ENCODE results near the gene KIRREL2. TPM values are rescaled to one million over a fixed set of nuclear protein-coding genes. Genes with fewer than 3 reads are reported as not detected.
A peak's percentile ranks its signal among the peaks of the same experiment; 100 is the strongest.

The KIRREL2 gene
- total RNA-seq, 2 donors from 2014 or later, result 0.13 TPM; not detected in 1

GRCh38 chr19:35895911-35896642, 39.4 kb downstream of the KIRREL2 start:
- H3K9me3 ChIP-seq, result no peaks in the 10 kb centered on the region
- no peaks in the 10 kb centered on the region for H3K36me3 ChIP-seq
- TF ChIP-seq CTCF (IDR thresholded peaks at IDR 0.05), result no peak
- H3K4me1 ChIP-seq, result peaks cover 3% of the 10 kb centered on the region
- H3K27me3 ChIP-seq, result no peaks in the 10 kb centered on the region
- no peak for DNase-seq
- intact Hi-C loops (cut with DNase I), result loop anchor here (5.0 kb wide), 1 partner anchor 36 kb away; no protein-coding TSS in a partner anchor
- H3K27ac ChIP-seq, result no peak overlapping the region
- H3K9ac ChIP-seq (ENCODE audit: low read depth in 2 of 2, low read length in 2 of 2), result no peak overlapping the region
- no peak overlapping the region for H3K4me3 ChIP-seq

GRCh38 chr19:35896643-35897040, 39.9 kb downstream of the KIRREL2 start:
- Histone ChIP-seq H3K27me3 (no peaks in the 10 kb centered on the region), H3K4me1 (peaks cover 3% of the 10 kb centered on the region), H3K9ac (ENCODE audit: low read depth in 2 of 2, low read length in 2 of 2) (no peak overlapping the region), H3K4me3 (no peak overlapping the region), H3K36me3 (no peaks in the 10 kb centered on the region), H3K9me3 (no peaks in the 10 kb centered on the region), H3K27ac (no peak overlapping the region)
- no peak for TF ChIP-seq CTCF (IDR thresholded peaks at IDR 0.05)
- no peak for DNase-seq
- intact Hi-C loops (cut with DNase I), result loop anchor here (5.0 kb wide), 1 partner anchor 36 kb away; no protein-coding TSS in a partner anchor

GRCh38 chr19:35897706-35898451, 41.2 kb downstream of the KIRREL2 start:
- Histone ChIP-seq H3K4me3 (peak overlapping the region; percentile 46), H3K9me3 (no peaks in the 10 kb centered on the region), H3K27ac (peak overlapping the region; percentile 89), H3K4me1 (peaks cover 3% of the 10 kb centered on the region), H3K27me3 (no peaks in the 10 kb centered on the region), H3K36me3 (no peaks in the 10 kb centered on the region), H3K9ac (ENCODE audit: low read depth in 2 of 2, low read length in 2 of 2) (peak overlapping the region in 1 of 2 donors; percentile 89)
- DNase-seq, result no peak
- intact Hi-C loops (cut with DNase I), result loop anchor here (5.0 kb wide), 1 partner anchor 34 kb away; no protein-coding TSS in a partner anchor
- no peak for TF ChIP-seq CTCF (IDR thresholded peaks at IDR 0.05)

- peak overlapping the region; percentile 89 for H3K27ac ChIP-seq
- H3K9me3 ChIP-seq, result no peaks in the 10 kb centered on the region
- peak overlapping the region; percentile 46 for H3K4me3 ChIP-seq
- no peaks in the 10 kb centered on the region for H3K27me3 ChIP-seq
- intact Hi-C loops (cut with DNase I), result loop anchor here (5.0 kb wide), 1 partner anchor 34 kb away; no protein-coding TSS in a partner anchor
- H3K36me3 ChIP-seq, result no peaks in the 10 kb centered on the region
- TF ChIP-seq CTCF (IDR thresholded peaks at IDR 0.05), result no peak
- no peak for DNase-seq
- peaks cover 3% of the 10 kb centered on the region for H3K4me1 ChIP-seq
- peak overlapping the region; percentile 89 to 91 for H3K9ac ChIP-seq (ENCODE audit: low read depth in 2 of 2, low read length in 2 of 2)
Measured at GRCh38 chr19:35898499-35898809, 41.7 kb downstream of the KIRREL2 start.

- H3K4me1 ChIP-seq, result peaks cover 3% of the 10 kb centered on the region
- no peak for TF ChIP-seq CTCF (IDR thresholded peaks at IDR 0.05)
- intact Hi-C loops (cut with DNase I), result loop anchor here (5.0 kb wide), 1 partner anchor 33 kb away; no protein-coding TSS in a partner anchor
- peak overlapping the region; percentile 46 for H3K4me3 ChIP-seq
- no peaks in the 10 kb centered on the region for H3K27me3 ChIP-seq
- peak overlapping the region; percentile 89 for H3K27ac ChIP-seq
- no peaks in the 10 kb centered on the region for H3K36me3 ChIP-seq
- H3K9ac ChIP-seq (ENCODE audit: low read depth in 2 of 2, low read length in 2 of 2), result peak overlapping the region; percentile 89 to 91
- DNase-seq, result peak; percentile 87
- no peaks in the 10 kb centered on the region for H3K9me3 ChIP-seq
Measured at GRCh38 chr19:35899547-35900214, 43.0 kb downstream of the KIRREL2 start.
